NCI-H526 treated with DMSO at 0.1 percent for 48 hours (cell line): Measurements from ENCODE around the gene RNF144B.
"Not testable (repeated sequence)": the region's sequence is repeated elsewhere in the genome, so short reads cannot be mapped to it uniquely, and the experiment has no call there.

Source experiments
- DNase-seq: peaks from one replicate; lab custom pipeline; 2025; lab: John Stamatoyannopoulos, UW

RNF144B gene

GRCh38 chr6:18409602-18410001, 22.5 kb downstream of the RNF144B start:
- DNase-seq, result not testable (repeated sequence)

DNA sequence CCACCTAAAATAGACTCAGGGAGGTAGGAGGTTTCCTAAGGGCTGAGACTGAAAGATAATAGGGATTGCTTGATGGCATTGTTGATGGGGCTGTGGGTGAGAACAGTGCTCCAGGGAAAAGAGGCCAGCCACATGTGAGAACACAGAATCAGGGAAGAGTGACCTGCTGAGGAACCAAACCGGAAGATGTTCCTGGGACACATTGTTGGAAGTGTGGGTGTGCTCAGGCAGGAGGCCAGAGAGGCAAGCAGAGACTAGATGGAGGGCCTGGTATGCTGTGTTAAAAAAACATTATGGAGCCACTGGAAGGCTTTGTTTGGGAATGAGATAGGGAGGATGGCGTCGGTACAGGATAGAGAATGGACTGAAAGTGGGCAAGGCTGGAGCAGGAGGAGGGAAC, 23.3 kb downstream of the RNF144B start:
- DNase-seq, result no peak

DNA sequence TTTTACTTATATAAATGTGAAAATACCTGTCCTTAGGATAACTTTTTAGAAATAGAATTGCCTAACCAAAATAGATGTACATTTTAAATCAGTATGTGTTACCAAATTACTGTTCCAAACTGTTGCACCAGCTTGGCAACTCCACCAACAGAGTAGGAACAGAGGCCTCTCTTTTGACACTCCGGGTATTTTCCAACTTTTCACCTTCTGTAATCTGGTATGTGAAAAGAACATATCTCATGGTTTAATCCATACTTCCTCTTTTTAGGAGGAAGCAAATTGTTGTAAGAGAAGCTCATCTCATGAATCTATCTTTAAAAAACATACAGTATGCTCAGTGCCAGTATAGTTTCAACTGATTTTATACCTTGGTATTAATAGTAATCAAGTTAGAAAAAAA, 24.9 kb downstream of the RNF144B start:
- DNase-seq, result no peak

DNA sequence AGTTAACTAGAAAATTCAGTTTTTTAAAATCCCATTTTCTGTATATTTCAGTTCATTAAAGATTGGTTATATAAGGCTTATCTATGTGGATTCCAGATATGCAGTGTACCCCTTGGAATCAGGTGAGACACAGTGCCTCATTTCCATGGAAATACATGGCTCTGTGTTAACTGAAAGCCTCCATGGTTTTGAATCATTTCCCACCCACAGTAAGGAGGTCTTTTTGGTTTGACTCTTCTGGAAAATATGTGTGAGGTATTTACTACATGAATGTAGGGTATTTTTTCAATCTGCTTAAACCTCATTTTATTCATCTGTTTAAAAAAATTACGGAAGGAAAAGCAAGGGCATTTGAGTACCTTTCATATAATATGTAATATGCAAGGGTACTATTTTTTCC, 25.5 kb downstream of the RNF144B start:
- no peak for DNase-seq

DNA sequence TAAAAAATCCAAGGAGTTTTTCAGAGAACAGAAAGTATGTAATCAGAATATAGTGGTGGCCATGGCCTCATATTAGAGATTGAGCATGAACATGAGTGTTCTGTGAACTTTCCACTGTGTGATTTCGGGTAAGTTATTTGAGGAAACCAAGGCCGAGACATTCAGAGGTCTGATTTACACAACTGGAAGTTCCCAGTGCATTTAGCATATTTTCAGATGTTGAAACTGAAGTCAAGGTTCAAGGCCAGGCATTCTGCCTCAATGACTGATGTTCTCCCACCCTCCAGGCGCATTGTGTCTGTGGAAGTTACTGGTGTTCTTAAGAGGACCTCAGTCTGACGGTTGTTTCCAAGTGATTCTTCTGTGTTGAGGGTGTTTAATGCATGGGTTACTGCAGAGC, 26.2 kb downstream of the RNF144B start:
- DNase-seq, result no peak

GRCh38 chr6:18414116-18414515, 27.0 kb downstream of the RNF144B start:
- no peak for DNase-seq

DNA sequence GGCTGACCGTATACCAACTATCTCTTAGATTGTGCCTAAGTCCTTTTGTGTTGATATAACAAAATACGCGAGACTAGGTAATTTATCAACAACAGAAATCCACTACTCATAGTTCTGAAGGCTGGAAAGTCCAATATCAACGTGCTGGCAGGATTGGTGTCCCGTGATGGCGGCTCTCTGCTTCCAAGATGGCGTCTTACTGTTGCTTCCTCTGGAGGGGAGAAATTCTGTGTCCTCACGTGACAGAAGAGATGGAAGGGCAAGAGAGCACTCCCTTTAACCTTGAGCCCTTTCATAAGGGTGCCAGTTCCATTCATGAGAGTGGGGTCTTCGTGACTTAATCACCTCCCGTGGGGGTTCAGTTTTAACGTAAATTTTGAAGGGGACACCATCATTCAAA, 28.1 kb downstream of the RNF144B start:
- DNase-seq, result no peak

GRCh38 chr6:18415671-18416340, 28.7 kb downstream of the RNF144B start:
- DNase-seq, result no peak

- DNase-seq, result no peak
These were observed 29.2 kb downstream of the RNF144B start for GRCh38 chr6:18416341-18416679.

DNA sequence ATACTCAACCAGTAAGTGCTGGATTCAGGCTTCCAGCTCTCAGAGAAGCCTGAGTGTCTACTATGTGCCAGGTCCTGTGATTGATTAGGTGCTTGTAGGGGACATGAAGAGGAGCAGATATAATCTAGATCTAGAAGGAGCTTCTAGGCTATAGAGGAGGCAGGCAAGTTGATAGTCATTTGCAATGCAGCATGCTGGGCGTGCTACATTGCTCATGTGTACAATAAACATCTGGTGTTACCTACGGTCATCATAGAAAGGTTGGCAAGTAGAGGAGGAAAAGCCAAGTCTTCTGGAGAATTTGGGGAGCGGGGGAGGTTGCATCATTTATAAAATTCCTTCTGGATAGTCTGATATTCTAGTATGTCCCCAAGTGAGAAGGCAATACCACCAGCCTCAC, 33.2 kb downstream of the RNF144B start:
- no peak for DNase-seq

DNA sequence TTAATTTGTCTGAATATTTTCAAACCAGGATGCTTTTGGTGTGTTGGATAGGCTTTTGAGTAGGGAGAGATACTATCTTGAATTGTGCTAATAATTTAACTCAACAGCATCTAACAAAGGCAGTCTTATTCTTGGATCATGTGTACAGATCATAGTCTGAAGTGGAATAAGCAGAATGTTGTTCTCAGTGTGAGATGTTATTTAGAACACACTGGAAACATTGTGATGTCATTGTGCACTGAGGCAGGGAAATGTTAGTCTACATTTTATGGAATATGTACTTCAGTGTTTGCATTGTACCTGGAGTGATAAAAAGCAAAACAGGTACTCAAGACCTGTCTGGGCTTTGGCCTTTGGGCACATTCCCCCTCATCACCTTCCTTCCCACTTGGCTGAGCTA, 35.0 kb downstream of the RNF144B start:
- no peak for DNase-seq

GRCh38 chr6:18423426-18423825, 36.3 kb downstream of the RNF144B start:
- DNase-seq, result no peak

- DNase-seq, result no peak
These were observed 37.1 kb downstream of the RNF144B start for GRCh38 chr6:18424201-18424600.

GRCh38 chr6:18425218-18425617, 38.1 kb downstream of the RNF144B start:
- no peak for DNase-seq

- no peak for DNase-seq
These were observed 40.1 kb downstream of the RNF144B start for GRCh38 chr6:18427296-18427695.

DNA sequence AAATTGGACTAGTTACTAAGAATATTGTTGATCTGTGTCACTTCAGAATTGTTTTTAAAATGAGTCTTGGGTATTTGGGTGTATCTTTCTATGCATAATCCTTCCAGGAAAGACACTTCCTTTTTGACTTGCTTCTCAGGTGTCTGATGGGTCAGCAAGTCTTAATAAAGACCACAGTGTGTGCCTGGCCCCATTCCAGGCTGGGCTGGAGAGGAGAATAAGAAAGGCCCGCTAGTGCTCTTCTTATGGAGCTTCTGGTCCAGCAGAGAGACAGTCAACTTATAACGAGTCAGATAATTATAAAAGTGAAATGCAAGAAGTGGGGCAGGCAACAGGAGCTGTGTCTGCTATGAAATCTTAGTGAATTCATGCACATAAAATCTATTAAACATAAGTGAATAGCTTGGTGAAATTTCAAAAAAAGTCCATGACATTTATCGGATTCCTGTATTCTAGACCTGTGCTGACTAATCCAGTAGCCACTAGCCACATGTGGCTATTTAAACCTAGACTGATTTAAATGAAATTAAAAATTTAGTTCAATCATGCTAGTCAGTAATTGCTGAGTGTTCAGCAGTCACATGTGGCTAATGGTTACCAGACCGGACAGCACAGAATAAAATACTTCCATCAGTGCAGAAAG, 42.6 kb downstream of the RNF144B start:
- no peak for DNase-seq

DNA sequence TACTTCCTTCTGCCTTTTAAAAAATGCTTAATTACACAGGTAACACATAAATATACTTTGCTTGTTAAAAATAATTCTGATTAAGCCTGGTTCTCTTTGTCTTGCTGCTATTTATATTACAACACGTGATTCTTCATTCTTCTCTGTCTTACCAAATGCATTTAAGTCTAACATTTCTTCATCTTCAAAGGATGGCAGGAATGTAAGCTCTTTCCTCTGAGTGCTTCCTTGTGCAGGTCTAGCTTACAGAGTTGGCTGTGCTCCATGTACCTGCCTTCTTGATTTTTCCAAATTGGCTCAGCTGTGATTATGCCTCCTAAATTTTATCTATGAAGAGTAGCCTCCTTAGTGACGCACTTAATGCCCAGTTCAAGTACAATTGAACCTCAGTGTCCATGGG, 44.4 kb downstream of the RNF144B start:
- no peak for DNase-seq

DNA sequence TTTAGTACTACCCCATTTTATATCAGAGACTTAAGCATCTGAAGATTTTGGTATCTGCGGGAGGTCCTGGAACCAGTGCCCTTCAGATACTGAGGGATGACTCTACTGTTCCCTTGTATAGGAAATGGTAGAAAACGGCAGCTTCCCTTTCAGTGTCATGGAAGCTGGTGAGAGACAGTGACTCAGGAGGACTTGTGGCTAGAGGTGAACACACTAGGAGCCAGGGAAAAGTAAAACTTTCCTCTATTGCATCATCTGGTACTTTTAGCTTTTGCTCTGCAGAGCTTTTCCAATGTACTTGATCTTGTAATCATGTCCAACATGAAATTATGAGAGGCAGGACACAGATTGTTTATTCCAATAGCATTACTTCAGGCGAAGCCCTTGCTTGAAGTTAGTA, 45.0 kb downstream of the RNF144B start:
- DNase-seq, result no peak

GRCh38 chr6:18432619-18433018, 45.5 kb downstream of the RNF144B start:
- no peak for DNase-seq

DNA sequence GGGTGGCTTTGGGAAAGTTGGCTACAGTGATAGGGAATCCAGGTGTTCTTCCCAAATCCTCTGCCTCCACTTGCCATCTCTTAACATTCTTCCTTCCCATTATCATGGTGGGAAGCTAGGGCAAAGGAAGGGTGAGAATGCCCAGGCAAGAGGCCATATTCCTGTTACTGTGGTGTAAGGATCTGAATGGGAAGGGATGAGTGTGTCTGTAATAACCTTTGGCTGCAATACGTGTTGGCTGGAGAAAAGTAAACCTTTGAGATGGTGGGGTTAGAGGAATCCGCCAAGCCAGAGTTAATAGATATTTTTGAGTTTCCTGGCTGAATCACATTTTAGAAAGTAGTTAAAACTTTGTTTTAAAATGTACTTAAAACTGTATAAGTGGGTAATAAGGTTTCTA, 45.9 kb downstream of the RNF144B start:
- DNase-seq, result no peak

GRCh38 chr6:18436341-18436740, 49.2 kb downstream of the RNF144B start:
- no peak for DNase-seq

DNA sequence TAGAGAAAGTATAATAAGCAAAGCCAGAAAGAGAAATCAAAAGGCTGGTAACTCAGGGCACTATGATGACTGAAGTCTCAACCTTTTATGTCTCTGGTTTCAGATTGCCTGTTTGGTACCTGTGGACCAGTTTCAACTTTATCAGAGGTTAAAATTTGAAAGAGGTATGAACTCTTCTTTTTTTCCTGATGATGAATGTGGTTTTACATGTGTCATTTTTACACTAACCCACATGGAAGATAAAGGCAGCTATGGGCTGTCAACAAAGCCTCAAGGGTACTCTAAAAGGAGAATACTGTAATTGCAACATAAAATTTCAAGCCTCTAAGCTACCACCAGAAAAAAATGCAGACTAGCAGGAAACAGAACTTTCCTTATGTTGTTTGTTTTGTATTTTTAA, 52.4 kb downstream of the RNF144B start:
- no peak for DNase-seq

GRCh38 chr6:18441251-18441979, 54.3 kb downstream of the RNF144B start:
- DNase-seq, result no peak

GRCh38 chr6:18444111-18444510, 57.0 kb downstream of the RNF144B start:
- no peak for DNase-seq
